HG02623 (cell line): Measurements from ENCODE around the gene RPL41.
"Not testable (repeated sequence)": the region's sequence is repeated elsewhere in the genome, so short reads cannot be mapped to it uniquely, and the experiment has no call there.

Experiments
- ATAC-seq: cut with Tn5 transposase; IDR thresholded peaks from one replicate; pipeline ENCODE4 v1.9.1; 2021; ENCODE audit warnings: moderate library complexity; ENCODE audit not compliant: unreplicated experiment

The RPL41 gene

DNA sequence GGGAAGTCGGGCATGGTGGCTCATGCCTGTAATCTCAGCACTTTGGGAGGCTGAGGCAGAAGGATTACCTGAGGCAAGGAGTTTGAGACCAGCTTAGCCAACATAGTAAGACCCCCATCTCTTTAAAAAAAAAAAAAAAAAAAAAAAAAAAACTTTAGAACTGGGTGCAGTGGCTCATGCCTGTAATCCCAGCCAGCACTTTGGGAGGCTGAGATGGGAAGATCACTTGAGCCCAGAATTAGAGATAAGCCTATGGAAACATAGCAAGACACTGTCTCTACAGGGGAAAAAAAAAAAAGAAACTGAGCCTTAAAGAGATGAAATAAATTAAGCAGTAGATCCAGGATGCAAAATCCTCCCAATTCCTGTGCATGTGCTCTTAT lies 13.8 kb upstream of the RPL41 start:
- no peak for ATAC-seq

- ATAC-seq, result no peak
Observed at GRCh38 chr12:56103066-56103711, 13.2 kb upstream of the RPL41 start.

- no peak for ATAC-seq
Observed at GRCh38 chr12:56103823-56104108, 12.7 kb upstream of the RPL41 start.

DNA sequence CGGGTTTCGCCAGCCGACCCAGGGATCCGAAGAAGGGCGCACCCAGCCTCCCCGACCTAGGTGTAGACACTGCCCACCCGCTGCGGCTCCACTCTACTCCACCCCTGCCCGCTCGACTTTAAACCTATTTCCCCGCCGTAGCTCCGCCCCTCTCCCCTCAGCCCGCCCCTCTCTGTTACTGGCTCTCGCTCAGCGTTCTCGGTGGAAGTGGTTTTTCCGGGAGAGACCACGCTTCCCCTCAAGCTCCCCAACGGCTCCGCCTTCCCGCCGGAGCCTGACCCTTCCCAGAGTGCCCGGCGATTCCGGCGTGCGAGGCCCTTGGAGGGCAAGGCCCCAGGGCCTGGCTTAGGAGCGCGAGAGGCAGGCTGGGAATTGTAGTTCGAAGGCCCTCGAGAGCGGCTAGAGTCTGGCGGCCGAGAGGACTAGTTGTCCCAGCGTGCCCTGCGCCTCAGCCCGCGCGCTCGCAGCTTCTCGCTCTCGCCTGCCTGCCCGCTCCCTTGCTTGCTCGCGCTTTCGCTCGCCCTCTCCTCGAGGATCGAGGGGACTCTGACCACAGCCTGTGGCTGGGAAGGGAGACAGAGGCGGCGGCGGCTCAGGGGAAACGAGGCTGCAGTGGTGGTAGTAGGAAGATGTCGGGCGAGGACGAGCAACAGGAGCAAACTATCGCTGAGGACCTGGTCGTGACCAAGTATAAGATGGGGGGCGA lies 12.2 kb upstream of the RPL41 start, which contains the start of gene PA2G4:
PA2G4 (plus strand) TSS at position 451 of the 706 bp plus-strand sequence; CDS start at position 630, 179 bp downstream.
- peak; percentile 93 for ATAC-seq

- peak; percentile 8 for ATAC-seq
Observed at GRCh38 chr12:56104815-56105608, 11.4 kb upstream of the RPL41 start.

GRCh38 chr12:56105609-56105902 lies 10.9 kb upstream of the RPL41 start:
- ATAC-seq, result no peak

- ATAC-seq, result no peak
Observed at GRCh38 chr12:56107242-56107641, 9.2 kb upstream of the RPL41 start.

- ATAC-seq, result no peak
Observed at GRCh38 chr12:56110571-56110970, 5.9 kb upstream of the RPL41 start.

DNA sequence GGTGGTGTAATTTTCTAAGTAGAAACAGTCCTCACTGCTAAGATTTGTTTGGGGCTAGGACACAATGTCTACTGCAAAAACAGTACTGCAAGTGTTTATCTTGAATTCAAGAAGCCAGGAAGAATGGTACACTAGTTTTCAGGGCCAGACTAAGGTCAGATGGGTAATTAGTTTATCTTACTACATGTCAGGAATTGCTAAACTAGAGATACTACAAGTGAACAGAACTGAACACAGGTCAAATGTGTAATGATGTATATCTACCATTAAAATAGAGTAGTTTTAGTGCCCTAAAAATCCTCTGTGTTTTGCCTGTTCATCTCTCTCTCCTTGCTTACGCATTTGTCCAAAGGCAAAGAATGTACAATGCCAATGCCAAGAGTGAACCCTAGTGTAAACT lies 2.3 kb upstream of the RPL41 start:
- no peak for ATAC-seq

- ATAC-seq, result no peak
Observed at GRCh38 chr12:56115329-56115728, 1.1 kb upstream of the RPL41 start.

DNA sequence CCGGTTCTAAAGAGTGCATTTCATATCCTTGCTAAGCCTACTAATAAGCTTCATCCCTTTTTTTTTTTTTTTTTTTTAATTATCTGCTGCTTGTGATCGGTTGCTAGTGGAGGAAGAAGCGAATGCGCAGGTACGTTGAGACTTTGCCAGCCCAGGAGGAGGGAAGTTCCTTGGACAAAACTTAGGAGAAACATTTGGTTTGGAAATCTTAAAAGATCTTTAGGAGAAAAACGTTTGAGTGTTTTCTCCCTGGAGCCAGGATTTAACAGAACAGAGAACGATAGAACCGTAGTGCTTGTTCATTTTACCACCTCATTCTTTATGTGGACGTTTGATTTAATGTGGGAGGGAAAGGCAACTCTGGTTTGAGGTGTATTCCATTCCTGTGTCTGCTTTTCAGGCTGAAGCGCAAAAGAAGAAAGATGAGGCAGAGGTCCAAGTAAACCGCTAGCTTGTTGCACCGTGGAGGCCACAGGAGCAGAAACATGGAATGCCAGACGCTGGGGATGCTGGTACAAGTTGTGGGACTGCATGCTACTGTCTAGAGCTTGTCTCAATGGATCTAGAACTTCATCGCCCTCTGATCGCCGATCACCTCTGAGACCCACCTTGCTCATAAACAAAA lies 761 bp downstream of the RPL41 start:
- ATAC-seq, result not testable (repeated sequence)

DNA sequence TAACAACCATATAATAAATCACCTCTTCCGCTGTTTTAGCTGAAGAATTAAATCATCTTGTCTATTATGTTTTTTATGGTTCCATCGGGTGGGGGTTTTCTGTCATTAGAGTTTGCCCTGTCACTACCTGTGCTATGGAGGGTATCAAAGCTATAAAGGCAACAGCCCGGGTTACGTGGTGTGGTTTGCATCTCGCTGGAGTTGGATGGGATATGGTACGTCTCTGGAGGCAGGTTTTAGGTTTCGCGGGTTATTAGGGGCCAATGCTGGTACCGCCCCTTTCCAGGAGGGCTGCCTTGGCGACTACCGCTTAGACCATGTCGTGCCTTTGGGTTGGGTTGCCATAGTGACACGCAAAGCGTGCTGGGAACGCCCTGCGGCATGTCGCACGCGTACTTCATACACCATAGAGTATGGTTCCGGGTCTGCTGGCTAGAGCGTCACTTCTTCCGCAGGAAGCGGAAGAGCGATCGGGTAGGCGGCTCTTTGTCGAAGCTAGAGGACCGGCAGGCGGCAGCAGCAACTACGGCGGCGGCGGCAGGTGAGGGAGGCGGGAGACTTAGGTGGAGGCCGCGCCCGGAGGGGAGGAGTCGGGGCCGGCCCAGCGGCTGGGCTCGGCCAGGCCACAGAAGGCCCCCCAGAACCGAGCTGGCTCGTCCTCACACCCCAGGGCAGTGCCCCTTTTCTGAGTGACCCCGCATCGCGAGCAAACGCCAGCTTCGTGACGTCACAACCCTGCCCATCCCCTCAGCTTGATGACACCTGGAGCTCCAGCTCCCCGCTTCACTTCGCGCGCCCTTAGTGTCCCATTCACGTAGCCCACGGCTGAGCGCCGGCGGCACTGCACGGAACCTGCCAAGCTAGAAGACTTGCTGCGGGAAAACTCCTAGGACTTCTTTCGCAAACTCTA lies 1.6 kb downstream of the RPL41 start, which contains the start of gene ZC3H10:
ZC3H10 (plus strand) TSS at position 489 of the 910 bp plus-strand sequence. CDS start 2,297 bp downstream, outside the sequence.
- ATAC-seq, result peak; percentile 84

DNA sequence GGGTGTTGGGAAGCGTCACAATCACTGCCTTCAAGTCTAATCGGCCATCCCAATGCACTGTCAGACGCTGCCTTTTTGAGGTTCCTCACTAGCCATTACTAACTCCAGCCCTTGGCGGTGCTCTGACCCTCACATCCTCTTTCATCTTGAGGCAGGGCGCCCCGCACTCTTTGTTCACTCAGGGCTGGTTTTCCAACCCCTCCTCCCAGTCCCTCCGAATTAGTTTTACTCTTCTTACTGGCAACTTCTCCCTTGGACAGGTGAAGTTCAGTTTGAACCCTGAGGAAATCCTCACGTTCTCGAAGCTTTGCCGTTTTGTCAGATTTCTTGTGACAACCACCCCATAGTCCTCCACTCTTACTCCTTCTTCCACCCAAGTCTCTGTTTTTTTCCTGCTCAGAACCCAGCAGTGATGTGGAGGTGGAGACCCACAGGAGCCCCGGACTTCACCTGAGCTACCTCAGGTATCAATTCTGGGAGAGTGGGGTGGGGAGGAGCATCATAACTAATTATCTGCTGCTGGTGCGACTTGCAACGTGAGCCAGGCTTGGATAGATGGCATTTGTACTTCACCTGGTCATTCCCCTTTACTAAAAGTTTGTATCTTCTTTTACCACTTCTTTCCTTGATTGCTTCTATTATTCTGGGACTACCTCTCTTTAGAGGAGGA lies 2.4 kb downstream of the RPL41 start:
- ATAC-seq, result no peak

- no peak for ATAC-seq
Observed at GRCh38 chr12:56119361-56119796, 2.9 kb downstream of the RPL41 start.

DNA sequence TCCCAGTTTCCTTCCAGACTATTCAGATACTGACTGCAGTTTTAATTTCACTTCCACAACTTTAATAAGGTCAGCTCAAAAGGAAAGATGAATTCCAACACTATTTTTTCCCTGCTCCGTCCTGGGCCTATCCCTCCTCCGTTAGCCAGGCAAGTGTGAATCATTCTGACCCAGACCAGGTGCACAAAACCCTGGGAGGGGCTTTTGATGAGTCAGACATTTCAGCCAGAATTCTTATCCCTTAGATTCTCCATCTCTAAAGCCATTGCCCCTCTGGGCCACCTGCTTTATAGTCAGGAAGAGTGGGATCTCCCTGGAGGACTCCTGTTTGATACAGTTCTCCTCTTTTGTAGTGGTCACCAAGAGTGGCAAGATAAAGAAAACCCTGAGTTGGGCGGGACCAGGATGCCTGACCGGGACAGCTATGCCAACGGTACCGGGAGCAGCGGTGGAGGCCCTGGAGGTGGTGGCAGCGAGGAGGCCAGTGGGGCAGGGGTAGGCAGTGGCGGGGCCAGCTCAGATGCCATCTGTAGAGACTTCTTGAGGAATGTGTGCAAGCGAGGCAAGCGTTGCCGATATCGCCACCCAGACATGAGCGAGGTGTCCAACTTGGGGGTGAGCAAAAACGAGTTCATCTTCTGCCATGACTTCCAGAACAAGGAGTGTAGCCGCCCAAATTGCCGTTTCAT lies 3.9 kb downstream of the RPL41 start:
- ATAC-seq, result no peak

- no peak for ATAC-seq
Observed at GRCh38 chr12:56121204-56121870, 4.9 kb downstream of the RPL41 start.

- ATAC-seq, result no peak
Observed at GRCh38 chr12:56122637-56123036, 6.2 kb downstream of the RPL41 start.

- no peak for ATAC-seq
Observed at GRCh38 chr12:56124133-56124532, 7.7 kb downstream of the RPL41 start.

GRCh38 chr12:56126732-56127239 lies 10.4 kb downstream of the RPL41 start:
- no peak for ATAC-seq
